ENCODE data around the gene TSKU. TPM values are rescaled to one million over a fixed set of nuclear protein-coding genes. Genes with fewer than 3 reads are reported as not detected.

TSKU gene
- total RNA-seq, 1 experiment from 2014 or later = 40.6 TPM

- Mint-ChIP-seq H3K9me3 (ENCODE audit: unreplicated experiment) (no peaks in the 10 kb centered on the region), H3K27ac (ENCODE audit: unreplicated experiment) (no peak overlapping the region), H3K27me3 (ENCODE audit: insufficient read depth, unreplicated experiment) (no peaks in the 10 kb centered on the region), H3K4me1 (ENCODE audit: low read depth, unreplicated experiment) (peaks cover 7% of the 10 kb centered on the region), H3K36me3 (ENCODE audit: insufficient read depth, unreplicated experiment) (no peaks in the 10 kb centered on the region), H3K4me3 (ENCODE audit: unreplicated experiment) (no peak overlapping the region)
- H3K4me3 ChIP-seq (ENCODE audit: low read depth, low read length) = no peak overlapping the region
- ChIA-PET POLR2A (no interaction called here), CTCF (interaction anchor here (1.2 to 1.9 kb wide), 4 partner anchors 19 to 114 kb away, joined by 3 to 16 read pairs (median 8); no protein-coding TSS in a partner anchor)
- peaks cover 25% of the 10 kb centered on the region for H3K4me1 ChIP-seq
- H3K9me3 ChIP-seq = no peaks in the 10 kb centered on the region
- TF ChIP-seq CTCF (IDR thresholded peaks at IDR 0.05; ENCODE audit: insufficient read depth in 1 of 2, low read depth in 1 of 2, low read length in 1 of 2, severe bottlenecking in 1 of 2, unreplicated experiment in 1 of 2) = no peak
- no peaks in the 10 kb centered on the region for H3K36me3 ChIP-seq (ENCODE audit: control insufficient read depth, insufficient read depth, low read length)
- intact Hi-C loops (cut with micrococcal nuclease; ENCODE audit: unreplicated experiment) = no loop called here
- no TSS peak for BruUV-seq (replicated peaks)
- no peak for DNase-seq
- no peaks in the 10 kb centered on the region for H3K27me3 ChIP-seq (replicated peaks; ENCODE audit: control insufficient read depth, insufficient read depth, low read length)
These were observed 22.2 kb downstream of the TSKU start for GRCh38 chr11:76805206-76805913.

GRCh38 chr11:76806131-76806530 lies 23.0 kb downstream of the TSKU start:
- peaks cover 18% of the 10 kb centered on the region for H3K4me1 ChIP-seq
- H3K27me3 ChIP-seq (replicated peaks; ENCODE audit: control insufficient read depth, insufficient read depth, low read length) = no peaks in the 10 kb centered on the region
- intact Hi-C loops (cut with micrococcal nuclease; ENCODE audit: unreplicated experiment) = loop anchor here (2.0 kb wide), 2 partner anchors 33 to 113 kb away; no protein-coding TSS in a partner anchor
- Mint-ChIP-seq H3K9me3 (ENCODE audit: unreplicated experiment) (no peaks in the 10 kb centered on the region), H3K36me3 (ENCODE audit: insufficient read depth, unreplicated experiment) (no peaks in the 10 kb centered on the region), H3K4me3 (ENCODE audit: unreplicated experiment) (no peak overlapping the region), H3K4me1 (ENCODE audit: low read depth, unreplicated experiment) (peaks cover 7% of the 10 kb centered on the region), H3K27ac (ENCODE audit: unreplicated experiment) (no peak overlapping the region), H3K27me3 (ENCODE audit: insufficient read depth, unreplicated experiment) (no peaks in the 10 kb centered on the region)
- DNase-seq = no peak
- no TSS peak for BruUV-seq (replicated peaks)
- TF ChIP-seq CTCF (IDR thresholded peaks at IDR 0.05; ENCODE audit: insufficient read depth in 1 of 2, low read depth in 1 of 2, low read length in 1 of 2, severe bottlenecking in 1 of 2, unreplicated experiment in 1 of 2) = no peak
- H3K36me3 ChIP-seq (ENCODE audit: control insufficient read depth, insufficient read depth, low read length) = no peaks in the 10 kb centered on the region
- H3K4me3 ChIP-seq (ENCODE audit: low read depth, low read length) = no peak overlapping the region
- no peaks in the 10 kb centered on the region for H3K9me3 ChIP-seq
- CTCF ChIA-PET = interaction anchor here (1.2 to 1.9 kb wide), 4 partner anchors 18 to 113 kb away, joined by 3 to 16 read pairs (median 8); no protein-coding TSS in a partner anchor
- POLR2A ChIA-PET = no interaction called here

DNA sequence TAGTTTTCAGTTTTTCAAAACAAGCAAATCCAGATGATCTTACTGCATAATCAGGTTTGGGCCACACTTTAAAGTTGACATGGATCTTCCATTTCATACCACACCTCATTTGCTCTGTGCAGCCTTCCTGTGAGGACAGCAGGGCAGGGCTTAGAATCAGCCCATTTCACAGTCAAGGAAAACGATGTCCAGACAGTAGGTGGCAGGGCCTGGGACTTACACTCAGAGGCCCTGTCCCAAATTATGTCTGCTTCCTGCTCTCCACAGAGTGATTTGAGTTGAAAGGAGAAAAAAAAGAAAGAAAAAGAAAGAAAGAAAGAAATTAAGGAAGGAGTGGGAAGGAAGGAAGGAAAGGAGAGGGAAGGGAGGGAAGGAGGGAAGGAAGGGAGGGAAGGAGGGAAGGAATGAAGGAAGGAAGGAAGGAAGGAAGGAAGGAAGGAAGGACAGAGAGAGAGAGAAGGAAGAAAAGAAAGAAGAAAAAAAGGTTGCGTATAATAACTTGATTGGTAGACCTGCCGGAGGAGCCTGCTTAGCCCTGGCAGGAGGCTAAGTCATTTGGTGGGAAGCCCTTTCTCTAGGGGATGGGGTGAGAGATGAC lies 23.6 kb downstream of the TSKU start:
- H3K4me3 Mint-ChIP-seq (ENCODE audit: unreplicated experiment) = no peak overlapping the region
- Histone ChIP-seq H3K4me1 (peaks cover 12% of the 10 kb centered on the region), H3K9me3 (no peaks in the 10 kb centered on the region), H3K27me3 (replicated peaks; ENCODE audit: control insufficient read depth, insufficient read depth, low read length) (no peaks in the 10 kb centered on the region), H3K4me3 (ENCODE audit: low read depth, low read length) (no peak overlapping the region), H3K36me3 (ENCODE audit: control insufficient read depth, insufficient read depth, low read length) (no peaks in the 10 kb centered on the region)
- no peaks in the 10 kb centered on the region for H3K27me3 Mint-ChIP-seq (ENCODE audit: insufficient read depth, unreplicated experiment)
- no peaks in the 10 kb centered on the region for H3K9me3 Mint-ChIP-seq (ENCODE audit: unreplicated experiment)
- H3K27ac Mint-ChIP-seq (ENCODE audit: unreplicated experiment) = no peak overlapping the region
- POLR2A ChIA-PET = no interaction called here
- CTCF ChIA-PET = interaction anchor here (1.2 to 3.7 kb wide), 4 partner anchors 17 to 113 kb away, joined by 3 to 29 read pairs (median 13); no protein-coding TSS in a partner anchor
- H3K4me1 Mint-ChIP-seq (ENCODE audit: low read depth, unreplicated experiment) = peaks cover 7% of the 10 kb centered on the region
- H3K36me3 Mint-ChIP-seq (ENCODE audit: insufficient read depth, unreplicated experiment) = no peaks in the 10 kb centered on the region
- DNase-seq = peak in 1 of 2 experiments; percentile 17
- intact Hi-C loops (cut with micrococcal nuclease; ENCODE audit: unreplicated experiment) = loop anchor here (1.0 to 2.0 kb wide), 3 partner anchors 32 to 112 kb away; no protein-coding TSS in a partner anchor
- no peak for TF ChIP-seq CTCF (IDR thresholded peaks at IDR 0.05; ENCODE audit: insufficient read depth in 1 of 2, low read depth in 1 of 2, low read length in 1 of 2, severe bottlenecking in 1 of 2, unreplicated experiment in 1 of 2)
- no TSS peak for BruUV-seq (replicated peaks)

Measured in Caco-2 (cell line).